Esophagus squamous epithelium (tissue), 4 donors: ENCODE measurements around the gene CDK11B.

Experiments used
- CTCF ChIP-seq, 6 experiments: fragments of 450-650 bp in 4 of 6; fragments of 200-600 bp in 2 of 6; sonication (generic) in 2 of 6; IDR thresholded peaks; one replicate each; pipeline ENCODE4 v1.5.1; 2016 to 2019; ENCODE audit warnings: antibody characterized with exemption in 6 of 6, mild to moderate bottlenecking in 4 of 6, moderate library complexity in 4 of 6
- POLR2A ChIP-seq, 4 donors: fragments of 450-650 bp; IDR thresholded peaks; one replicate each; pipeline ENCODE4 v1.6.1; 2017; ENCODE audit warnings: antibody characterized with exemption in 4 of 4, mild to moderate bottlenecking in 4 of 4, moderate library complexity in 3 of 4

- TF ChIP-seq CTCF (IDR thresholded peaks at IDR 0.05) (no peak), POLR2A (IDR thresholded peaks at IDR 0.05) (no peak)
Observed at GRCh38 chr1:1623631-1624442, 35.0 kb downstream of the CDK11B start.
